MCF 10A (cell line): Measurements from ENCODE around the gene DHRS2. TPM values are rescaled to one million over a fixed set of nuclear protein-coding genes. Genes with fewer than 3 reads are reported as not detected.

Experiments used
- BruUV-seq: library from RNA; stranded (reverse); fragments of 400-500 nt; replicated peaks from 2 replicates; lab custom pipeline; 2021; lab: Mats Ljungman, UMichigan
- CTCF ChIA-PET: fragments of 300-600 bp; sonication (Branson Sonifier 250); formaldehyde crosslinking; extraction: SDS; loops from one replicate; lab custom pipeline; 2021; ENCODE audit warnings: antibody characterized with exemption, inconsistent platforms; lab: Yijun Ruan, JAX
- POLR2A ChIA-PET: fragments of 300-600, 350-650 bp; sonication (Branson Sonifier 250); formaldehyde crosslinking; extraction: SDS; loops from one replicate; lab custom pipeline; 2020; ENCODE audit warnings: antibody characterized with exemption, inconsistent platforms; lab: Yijun Ruan, JAX
- DNase-seq: peaks from one replicate; pipeline ENCODE4 v3.0.0-alpha.2; 2018; ENCODE audit not compliant: unreplicated experiment
- H3K27ac Mint-ChIP-seq: one replicate; pipeline ENCODE4 v1.8.0; 2022; ENCODE audit warnings: mild to moderate bottlenecking, low read depth, mixed read lengths; ENCODE audit not compliant: unreplicated experiment
- H3K27me3 Mint-ChIP-seq: one replicate; pipeline ENCODE4 v1.8.0; 2022; ENCODE audit warnings: mixed read lengths; ENCODE audit not compliant: insufficient read depth, unreplicated experiment
- H3K36me3 Mint-ChIP-seq: one replicate; pipeline ENCODE4 v1.8.0; 2022; ENCODE audit warnings: mild to moderate bottlenecking, moderate library complexity, mixed read lengths; ENCODE audit not compliant: insufficient read depth, unreplicated experiment
- H3K4me1 Mint-ChIP-seq: one replicate; pipeline ENCODE4 v1.8.0; 2022; ENCODE audit warnings: mixed read lengths; ENCODE audit not compliant: insufficient read depth, unreplicated experiment
- H3K4me3 Mint-ChIP-seq: one replicate; pipeline ENCODE4 v1.8.0; 2022; ENCODE audit warnings: mild to moderate bottlenecking, moderate library complexity, mixed read lengths; ENCODE audit not compliant: unreplicated experiment
- H3K9me3 Mint-ChIP-seq: one replicate; pipeline ENCODE4 v1.8.0; 2022; ENCODE audit warnings: mixed read lengths; ENCODE audit not compliant: unreplicated experiment
- CTCF ChIP-seq: fragments of 200-600 bp; IDR thresholded peaks from one replicate; pipeline ENCODE4 v1.8.0; 2022; ENCODE audit warnings: antibody characterized with exemption, mild to moderate bottlenecking; ENCODE audit not compliant: unreplicated experiment
- intact Hi-C: fragments of 100-400 bp; cut with micrococcal nuclease; formaldehyde crosslinking; loops from 2 replicates; pipeline ENCODE4 v1.14.1; 2022
- total RNA-seq: library from RNA; stranded (reverse); gene quantifications from 2 replicates; pipeline ENCODE4 v1.2.3, GENCODE V29; 2022

The DHRS2 gene
- total RNA-seq, 1 experiment from 2014 or later = 1.1 TPM

- BruUV-seq = no TSS peak
- TF ChIP-seq CTCF = no peak
- Mint-ChIP-seq H3K9me3 (no peaks in the 10 kb centered on the region), H3K27ac (no peak overlapping the region), H3K27me3 (peaks cover under 1% of the 10 kb centered on the region), H3K36me3 (no peaks in the 10 kb centered on the region), H3K4me3 (no peak overlapping the region), H3K4me1 (no peaks in the 10 kb centered on the region)
- DNase-seq = no peak
- ChIA-PET POLR2A (no interaction called here), CTCF (interaction anchor here (0.7 to 2.4 kb wide), 3 partner anchors 11 to 31 kb away, joined by 3 to 12 read pairs (median 5); no protein-coding TSS in a partner anchor)
- intact Hi-C loops = no loop called here
Measured at GRCh38 chr14:23601424-23601823, 34.7 kb upstream of the DHRS2 start.

GRCh38 chr14:23601845-23602180 lies 34.4 kb upstream of the DHRS2 start:
- TF ChIP-seq CTCF = no peak
- Mint-ChIP-seq H3K27me3 (no peaks in the 10 kb centered on the region), H3K4me3 (no peak overlapping the region), H3K27ac (no peak overlapping the region), H3K4me1 (no peaks in the 10 kb centered on the region), H3K9me3 (no peaks in the 10 kb centered on the region), H3K36me3 (no peaks in the 10 kb centered on the region)
- intact Hi-C loops = no loop called here
- no peak for DNase-seq
- no TSS peak for BruUV-seq
- ChIA-PET CTCF (interaction anchor here (0.6 to 2.4 kb wide), 4 partner anchors 11 to 222 kb away, joined by 3 to 12 read pairs (median 4); no protein-coding TSS in a partner anchor), POLR2A (no interaction called here)

GRCh38 chr14:23602181-23603095 lies 33.7 kb upstream of the DHRS2 start:
- no peak for TF ChIP-seq CTCF
- BruUV-seq = no TSS peak
- no peak overlapping the region for H3K4me3 Mint-ChIP-seq
- no peaks in the 10 kb centered on the region for H3K36me3 Mint-ChIP-seq
- H3K27me3 Mint-ChIP-seq = no peaks in the 10 kb centered on the region
- intact Hi-C loops = no loop called here
- no peak for DNase-seq
- H3K4me1 Mint-ChIP-seq = no peaks in the 10 kb centered on the region
- no peaks in the 10 kb centered on the region for H3K9me3 Mint-ChIP-seq
- H3K27ac Mint-ChIP-seq = no peak overlapping the region
- ChIA-PET CTCF (interaction anchor here (0.6 to 2.0 kb wide), 5 partner anchors 11 to 498 kb away, joined by 3 to 12 read pairs (median 5); no protein-coding TSS in a partner anchor), POLR2A (no interaction called here)

GRCh38 chr14:23603103-23603502 lies 33.1 kb upstream of the DHRS2 start:
- no peak overlapping the region for H3K27ac Mint-ChIP-seq
- intact Hi-C loops = no loop called here
- no peak for DNase-seq
- H3K4me1 Mint-ChIP-seq = no peaks in the 10 kb centered on the region
- TF ChIP-seq CTCF = no peak
- H3K4me3 Mint-ChIP-seq = no peak overlapping the region
- H3K9me3 Mint-ChIP-seq = no peaks in the 10 kb centered on the region
- no TSS peak for BruUV-seq
- POLR2A ChIA-PET = no interaction called here
- no peaks in the 10 kb centered on the region for H3K36me3 Mint-ChIP-seq
- H3K27me3 Mint-ChIP-seq = no peaks in the 10 kb centered on the region
- CTCF ChIA-PET = interaction anchor here (0.7 to 2.0 kb wide), 3 partner anchors 29 to 497 kb away, joined by 5 to 12 read pairs (median 5); no protein-coding TSS in a partner anchor
